OCI-LY3 (cell line): ENCODE results near the gene SHFL.

ENCODE experiments used
- H2AFZ ChIP-seq: fragments of 200-600, 300-600 bp; shearing (Covaris generic); 2 replicates; pipeline ENCODE4 v1.6.0; 2014; ENCODE audit warnings: antibody characterized with exemption, low read depth, low read length
- H3K27ac ChIP-seq: fragments of 200-600, 300-600 bp; sonication (generic); 2 replicates; pipeline ENCODE4 v1.5.1; 2014; ENCODE audit warnings: mild to moderate bottlenecking, low read length, moderate library complexity, mixed read lengths
- H3K27me3 ChIP-seq: fragments of 200-600, 300-600 bp; sonication (generic); 2 replicates; pipeline ENCODE4 v1.6.1; 2014; ENCODE audit warnings: low read depth, low read length, mixed read lengths
- H3K36me3 ChIP-seq: fragments of 200-600, 300-600 bp; sonication (generic); replicated peaks from 2 replicates; pipeline ENCODE3; 2014; ENCODE audit warnings: low read depth, low read length, mixed read lengths
- H3K4me1 ChIP-seq: fragments of 300-600, 200-600 bp; sonication (generic); 2 replicates; pipeline ENCODE4 v1.6.1; 2014; ENCODE audit warnings: low read length, mixed read lengths
- H3K4me2 ChIP-seq: fragments of 200-600, 300-600 bp; sonication (generic); 2 replicates; pipeline ENCODE4 v1.6.1; 2014; ENCODE audit warnings: low read length, mixed read lengths
- H3K4me3 ChIP-seq: fragments of 300-600, 200-600 bp; sonication (generic); 2 replicates; pipeline ENCODE4 v1.5.1; 2014; ENCODE audit warnings: antibody characterized with exemption, mild to moderate bottlenecking, low read length, moderate library complexity
- H3K79me2 ChIP-seq: fragments of 300-600, 200-600 bp; shearing (Covaris generic); 2 replicates; pipeline ENCODE4 v1.6.1; 2014; ENCODE audit warnings: mild to moderate bottlenecking, low read length, mixed read lengths
- H3K9ac ChIP-seq: fragments of 300-600, 200-600 bp; shearing (Covaris generic); 2 replicates; pipeline ENCODE4 v1.6.0; 2014; ENCODE audit warnings: mild to moderate bottlenecking, low read length, moderate library complexity
- H3K9me3 ChIP-seq: fragments of 200-600, 300-600 bp; shearing (Covaris generic); 2 replicates; pipeline ENCODE4 v1.6.1; 2014; ENCODE audit warnings: low read length, mixed read lengths; ENCODE audit not compliant: insufficient read depth
- H4K20me1 ChIP-seq: fragments of 200-600, 300-600 bp; sonication (generic); 2 replicates; pipeline ENCODE4 v1.6.1; 2016; ENCODE audit warnings: low read length, mixed read lengths; ENCODE audit not compliant: insufficient read depth
- CTCF ChIP-seq: fragments of 200-600, 300-600 bp; sonication (generic); IDR thresholded peaks from 2 replicates; pipeline ENCODE4 v1.5.1; 2014; ENCODE audit warnings: antibody characterized with exemption, low read length, low read depth
- EZH2phosphoT487 ChIP-seq: fragments of 200-600 bp; shearing (Covaris generic); IDR thresholded peaks from 2 replicates; pipeline ENCODE4 v1.6.1; 2018; ENCODE audit warnings: antibody characterized with exemption, mixed run types, low read depth

The SHFL gene

GRCh38 chr19:10135551-10136334 is 49.6 kb downstream of the SHFL start:
- Histone ChIP-seq H2AFZ (no peak overlapping the region), H3K27me3 (no peaks in the 10 kb centered on the region), H3K4me3 (no peak overlapping the region), H4K20me1 (no peaks in the 10 kb centered on the region), H3K27ac (no peak overlapping the region), H3K9me3 (no peaks in the 10 kb centered on the region), H3K9ac (no peak overlapping the region), H3K4me1 (no peaks in the 10 kb centered on the region), H3K4me2 (no peak overlapping the region), H3K79me2 (peaks cover 4% of the 10 kb centered on the region; the same call in 1 of the 2 replicates), H3K36me3 (peaks cover 70% of the 10 kb centered on the region)
- TF ChIP-seq CTCF (no peak), EZH2phosphoT487 (no peak)

GRCh38 chr19:10136936-10137335 is 50.8 kb downstream of the SHFL start:
- Histone ChIP-seq H3K4me1 (no peaks in the 10 kb centered on the region), H3K36me3 (peaks cover 79% of the 10 kb centered on the region), H3K9ac (no peak overlapping the region), H3K27ac (no peak overlapping the region), H3K4me2 (no peak overlapping the region), H3K27me3 (no peaks in the 10 kb centered on the region), H2AFZ (no peak overlapping the region), H4K20me1 (no peaks in the 10 kb centered on the region), H3K79me2 (peaks cover 4% of the 10 kb centered on the region; the same call in 1 of the 2 replicates), H3K4me3 (no peak overlapping the region), H3K9me3 (no peaks in the 10 kb centered on the region)
- TF ChIP-seq EZH2phosphoT487, result no peak
- TF ChIP-seq CTCF, result no peak

GRCh38 chr19:10137751-10138682 is 51.9 kb downstream of the SHFL start:
- Histone ChIP-seq H3K9me3 (no peaks in the 10 kb centered on the region), H2AFZ (no peak overlapping the region), H3K79me2 (peaks cover 4% of the 10 kb centered on the region; the same call in 1 of the 2 replicates), H3K4me2 (no peak overlapping the region), H3K4me1 (no peaks in the 10 kb centered on the region), H3K9ac (no peak overlapping the region), H4K20me1 (no peaks in the 10 kb centered on the region), H3K27me3 (no peaks in the 10 kb centered on the region), H3K36me3 (peaks cover 85% of the 10 kb centered on the region), H3K27ac (no peak overlapping the region), H3K4me3 (no peak overlapping the region)
- no peak for TF ChIP-seq CTCF
- no peak for TF ChIP-seq EZH2phosphoT487
